DND-41 (cell line): ENCODE data around the gene ARRDC3.

Experiments used
- EZH2 ChIP-seq: IDR thresholded peaks from 3 replicates; pipeline ENCODE4 v1.6.1; 2012; ENCODE audit warnings: borderline replicate concordance, low read depth, mild to moderate bottlenecking, moderate library complexity, low read length, inconsistent platforms; ENCODE audit not compliant: severe bottlenecking
- TF ChIP-seq, protein P1 (sequence below): IDR thresholded peaks from 2 replicates; pipeline ENCODE4 v1.5.1; 2012; ENCODE audit warnings: borderline replicate concordance, low read length, moderate library complexity, mild to moderate bottlenecking; ENCODE audit not compliant: poor library complexity, severe bottlenecking; ENCODE audit errors: extremely low read depth

DNA sequence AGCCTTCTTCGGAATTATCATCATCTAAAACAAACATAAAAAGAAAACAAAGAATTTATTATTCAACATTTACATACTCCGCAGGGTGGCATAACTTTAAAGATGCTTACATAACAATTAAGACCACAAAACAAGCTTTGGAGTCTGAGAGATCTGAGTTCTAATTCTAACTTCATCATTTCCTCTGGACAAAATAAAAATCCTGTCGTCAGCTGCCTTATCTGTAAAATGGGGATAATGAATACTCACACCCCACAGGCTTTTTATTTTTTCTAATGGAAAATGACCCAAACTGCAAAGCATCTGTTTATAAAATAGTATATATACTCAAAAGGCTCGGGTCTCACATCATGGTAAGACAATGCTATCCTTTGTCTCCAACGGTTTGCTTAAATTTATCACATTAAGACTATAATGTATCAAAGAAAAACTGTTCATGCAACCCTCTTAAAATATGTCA is 4.3 kb downstream of the ARRDC3 start:
- TF ChIP-seq, protein P1, sequence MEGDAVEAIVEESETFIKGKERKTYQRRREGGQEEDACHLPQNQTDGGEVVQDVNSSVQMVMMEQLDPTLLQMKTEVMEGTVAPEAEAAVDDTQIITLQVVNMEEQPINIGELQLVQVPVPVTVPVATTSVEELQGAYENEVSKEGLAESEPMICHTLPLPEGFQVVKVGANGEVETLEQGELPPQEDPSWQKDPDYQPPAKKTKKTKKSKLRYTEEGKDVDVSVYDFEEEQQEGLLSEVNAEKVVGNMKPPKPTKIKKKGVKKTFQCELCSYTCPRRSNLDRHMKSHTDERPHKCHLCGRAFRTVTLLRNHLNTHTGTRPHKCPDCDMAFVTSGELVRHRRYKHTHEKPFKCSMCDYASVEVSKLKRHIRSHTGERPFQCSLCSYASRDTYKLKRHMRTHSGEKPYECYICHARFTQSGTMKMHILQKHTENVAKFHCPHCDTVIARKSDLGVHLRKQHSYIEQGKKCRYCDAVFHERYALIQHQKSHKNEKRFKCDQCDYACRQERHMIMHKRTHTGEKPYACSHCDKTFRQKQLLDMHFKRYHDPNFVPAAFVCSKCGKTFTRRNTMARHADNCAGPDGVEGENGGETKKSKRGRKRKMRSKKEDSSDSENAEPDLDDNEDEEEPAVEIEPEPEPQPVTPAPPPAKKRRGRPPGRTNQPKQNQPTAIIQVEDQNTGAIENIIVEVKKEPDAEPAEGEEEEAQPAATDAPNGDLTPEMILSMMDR, result no peak
- TF ChIP-seq EZH2, result no peak
